Mesenteric fat pad (tissue), 1 donor: ENCODE data around the gene BMP6. TPM values are rescaled to one million over a fixed set of nuclear protein-coding genes. Genes with fewer than 3 reads are reported as not detected.

Source experiments
- DNase-seq: peaks from one replicate; pipeline ENCODE4 v3.0.0-alpha.2; 2020; ENCODE audit warnings: low spot score
- total RNA-seq: library from RNA; stranded (reverse); fragmentation: NEBNext Ultra II Directional; extraction: Animal tissue kit (Norgen Biotek cat#: 25700); gene quantifications from one replicate; pipeline ENCODE4 v1.2.1, GENCODE V29; 2021
- donor health status: DM: yes; HTN: yes; CAD: no.

The BMP6 gene
- total RNA-seq, 1 donor from 2014 or later = 12.7 TPM

DNA sequence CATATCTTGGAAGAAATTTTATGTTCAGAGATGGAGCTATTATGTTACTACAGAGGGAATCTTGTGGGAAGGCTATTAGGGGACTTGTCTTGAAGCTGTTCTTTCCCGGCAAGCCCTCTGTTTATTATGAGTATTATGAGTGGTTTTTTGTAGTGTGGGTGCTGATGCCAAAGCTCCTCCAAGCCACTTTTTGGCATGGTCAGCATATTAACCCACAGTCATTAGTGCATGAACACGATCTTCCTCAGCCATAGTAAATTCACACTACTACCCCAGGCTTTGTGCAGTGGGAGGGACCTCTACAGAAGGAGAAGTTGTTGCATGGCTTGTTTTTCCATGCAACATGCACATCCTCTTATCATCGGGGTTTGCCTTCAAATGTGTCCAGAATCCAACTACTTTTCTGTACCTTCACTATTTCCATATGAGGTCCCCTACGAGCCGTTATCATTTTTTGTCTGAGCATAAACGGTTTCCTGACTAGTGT lies 6.5 kb upstream of the BMP6 start:
- no peak for DNase-seq

DNA sequence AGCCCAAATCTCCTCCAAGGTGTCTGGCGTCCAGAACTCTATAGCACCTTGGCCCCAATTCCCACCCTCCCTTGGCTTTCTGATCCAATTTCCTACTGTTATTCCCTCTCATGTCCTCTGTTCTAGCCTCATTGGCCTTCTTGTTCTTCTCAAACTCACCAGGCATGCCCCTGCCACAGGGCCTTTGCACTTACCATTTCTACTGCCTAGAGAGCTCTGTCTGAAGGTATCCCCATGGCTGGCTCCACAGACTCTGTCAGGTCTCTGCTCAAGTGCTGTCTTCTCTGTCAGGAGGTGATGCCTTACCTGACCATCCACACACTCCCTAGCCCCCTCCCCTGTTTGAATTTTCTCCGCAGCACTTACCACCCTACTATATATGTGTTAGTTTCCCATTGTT lies 5.6 kb upstream of the BMP6 start:
- no peak for DNase-seq

DNA sequence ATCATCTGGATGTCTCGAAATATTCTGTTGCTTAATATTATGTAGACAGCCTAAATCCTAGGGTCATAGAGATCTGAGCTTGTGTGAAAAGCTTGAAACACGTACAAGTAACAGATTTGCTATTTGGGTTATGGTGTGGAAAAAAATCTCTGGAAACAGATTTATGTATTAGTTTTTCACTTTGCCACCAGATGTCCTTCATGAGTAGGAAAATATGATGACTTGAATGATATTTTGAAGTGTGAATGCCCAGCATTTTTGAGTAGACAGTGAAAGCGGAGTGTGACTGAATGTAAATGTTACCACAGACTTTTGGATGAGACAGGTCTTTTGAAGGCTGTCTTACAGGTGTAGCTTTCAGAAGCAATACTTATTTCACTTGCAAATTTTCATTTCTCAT lies 4.2 kb upstream of the BMP6 start:
- no peak for DNase-seq

- DNase-seq = no peak
These were observed 2.9 kb upstream of the BMP6 start for GRCh38 chr6:7723041-7723447.

DNA sequence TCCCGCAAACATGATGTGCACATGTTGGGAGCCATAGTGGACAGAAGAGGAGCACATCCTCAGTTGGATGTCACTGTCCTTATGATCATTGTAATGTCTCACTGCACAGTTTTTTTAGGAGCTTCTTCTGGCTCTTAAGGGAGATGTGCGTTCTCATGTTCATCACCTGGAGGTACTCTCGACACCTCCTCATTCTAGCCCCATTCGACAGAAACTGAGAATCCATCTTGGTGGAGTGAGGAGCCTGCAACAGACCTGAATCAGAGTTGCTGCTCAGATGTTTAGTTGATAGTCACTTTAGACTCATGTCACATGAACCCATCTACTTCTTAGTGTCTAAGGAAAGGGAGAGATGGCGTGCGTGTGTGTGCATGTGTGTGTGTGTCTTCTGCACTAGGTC lies 2.3 kb upstream of the BMP6 start:
- DNase-seq = no peak

GRCh38 chr6:7725412-7725811 lies 487 bp upstream of the BMP6 start:
- DNase-seq = no peak

GRCh38 chr6:7726416-7727085 lies 652 bp downstream of the BMP6 start:
- no peak for DNase-seq

GRCh38 chr6:7727086-7727945 lies 1.4 kb downstream of the BMP6 start:
- no peak for DNase-seq

DNA sequence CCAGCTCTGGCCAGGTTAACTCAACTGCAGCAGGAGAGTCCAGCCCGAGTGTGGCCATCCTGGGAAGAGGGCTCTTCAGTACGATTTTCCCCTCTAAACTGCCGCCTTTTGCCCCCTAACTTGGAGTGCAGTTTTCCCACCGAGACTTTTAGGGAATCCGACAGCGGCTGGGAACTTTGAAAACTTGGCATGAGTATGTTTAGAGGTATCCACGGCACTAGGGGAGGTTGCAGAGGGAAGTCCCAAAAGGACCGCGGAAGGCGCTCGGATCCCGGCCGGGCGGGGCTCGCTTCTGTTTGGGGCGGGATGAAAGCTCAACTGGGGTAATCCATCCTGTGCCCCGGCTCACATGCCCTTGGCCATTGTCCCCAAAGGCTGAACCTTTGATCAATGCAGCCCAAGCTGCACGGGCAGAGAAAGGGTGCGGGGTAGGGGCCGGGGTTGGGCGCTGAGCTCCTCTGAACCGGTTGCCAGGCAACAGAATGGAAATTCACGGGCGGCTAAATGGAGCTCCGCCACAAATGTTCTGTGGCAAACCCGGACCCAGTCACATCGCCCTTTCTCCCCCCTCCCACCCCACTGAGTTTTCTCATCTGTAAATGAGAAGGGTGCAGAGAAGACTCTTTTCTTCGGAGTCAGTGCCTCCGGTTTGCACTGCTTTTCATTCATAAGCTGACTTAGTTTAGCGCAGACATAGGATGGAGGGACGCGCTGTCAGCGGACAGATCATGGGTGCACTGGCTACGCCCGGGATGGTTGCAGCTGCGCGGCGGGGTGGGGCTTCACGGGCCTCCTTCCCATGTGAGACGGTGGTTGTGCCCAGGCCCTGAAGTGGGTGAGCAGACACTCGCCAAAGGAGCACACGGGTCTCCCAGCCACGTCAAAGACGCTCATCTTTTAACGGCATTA lies 2.3 kb downstream of the BMP6 start:
- no peak for DNase-seq

DNA sequence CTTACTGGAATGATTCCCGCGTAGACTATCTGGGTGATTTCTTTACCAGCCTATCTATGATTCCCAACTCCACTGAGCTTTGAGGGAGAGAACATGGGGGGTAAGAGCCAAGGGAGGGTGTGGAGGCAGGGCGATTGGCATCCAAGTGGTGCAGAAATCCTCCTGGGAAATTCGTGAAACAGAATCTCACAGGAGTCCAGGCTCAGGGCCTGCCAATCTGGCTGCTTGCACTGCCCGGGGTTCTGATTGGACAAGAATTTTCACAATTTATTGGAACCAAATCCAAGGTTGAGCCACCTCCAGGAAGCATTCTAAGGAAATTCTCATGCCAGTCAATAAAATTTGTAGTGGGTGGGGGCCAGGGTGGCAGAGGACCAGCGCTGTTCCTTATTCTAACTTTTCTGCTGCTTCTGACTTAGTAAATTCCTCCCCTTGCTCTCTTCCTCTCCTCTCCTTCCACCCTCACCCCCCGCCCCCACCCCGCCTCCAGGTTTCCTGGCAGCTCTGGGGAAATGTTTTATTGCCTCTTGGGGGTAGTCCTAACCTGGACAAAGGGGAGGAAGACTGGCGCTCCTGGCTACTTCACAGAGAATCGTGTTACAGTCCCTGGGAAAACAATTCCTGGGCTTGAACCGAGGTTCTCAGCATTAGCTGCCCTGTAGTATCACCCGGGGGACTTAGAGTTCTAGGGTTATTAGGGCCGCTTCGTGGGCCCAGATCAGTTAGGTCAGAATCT lies 3.1 kb downstream of the BMP6 start:
- no peak for DNase-seq

GRCh38 chr6:7730001-7730783 lies 4.3 kb downstream of the BMP6 start:
- DNase-seq = no peak

DNA sequence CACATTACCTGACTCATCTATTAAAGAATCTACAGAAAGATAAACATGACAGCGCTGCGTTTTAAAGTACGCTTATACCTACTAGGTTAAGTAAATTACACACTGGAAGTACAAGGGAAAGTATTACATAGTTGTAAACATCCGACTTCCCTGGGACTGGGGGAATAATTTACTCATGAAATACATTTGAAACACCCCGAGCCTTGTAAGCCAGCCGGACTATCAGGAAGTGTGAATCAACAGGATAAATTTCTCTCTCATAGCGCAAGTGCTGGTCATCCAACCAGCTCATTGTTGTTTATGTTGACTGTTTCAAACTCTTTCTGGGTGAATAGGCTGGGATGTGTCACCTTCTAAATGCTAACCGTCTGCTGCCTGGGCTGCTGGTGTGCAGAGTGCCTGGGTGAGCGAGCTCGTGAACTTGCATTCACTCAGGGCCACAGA lies 4.9 kb downstream of the BMP6 start:
- DNase-seq = no peak

- no peak for DNase-seq
These were observed 5.4 kb downstream of the BMP6 start for GRCh38 chr6:7731294-7731693.

DNA sequence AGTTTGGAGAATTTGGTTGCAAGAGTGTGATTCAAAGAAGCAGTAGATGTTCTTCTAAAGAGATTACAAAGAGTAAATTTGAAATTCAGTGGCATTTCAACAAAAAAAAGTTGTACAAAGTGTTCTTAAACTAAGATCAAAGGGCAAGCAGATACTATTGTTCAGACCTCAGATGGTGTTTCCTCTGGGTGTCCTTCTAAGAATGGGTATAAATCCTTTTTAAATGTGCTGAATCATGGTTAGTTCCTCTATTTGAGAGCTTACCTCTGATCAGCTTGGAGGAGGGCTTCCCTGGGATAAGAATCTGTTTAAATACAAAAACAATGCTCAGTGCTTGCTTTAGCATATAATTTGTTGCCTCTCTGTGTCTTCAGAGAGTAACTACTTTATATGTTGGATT lies 6.3 kb downstream of the BMP6 start:
- no peak for DNase-seq

GRCh38 chr6:7734707-7735383 lies 8.9 kb downstream of the BMP6 start:
- no peak for DNase-seq

DNA sequence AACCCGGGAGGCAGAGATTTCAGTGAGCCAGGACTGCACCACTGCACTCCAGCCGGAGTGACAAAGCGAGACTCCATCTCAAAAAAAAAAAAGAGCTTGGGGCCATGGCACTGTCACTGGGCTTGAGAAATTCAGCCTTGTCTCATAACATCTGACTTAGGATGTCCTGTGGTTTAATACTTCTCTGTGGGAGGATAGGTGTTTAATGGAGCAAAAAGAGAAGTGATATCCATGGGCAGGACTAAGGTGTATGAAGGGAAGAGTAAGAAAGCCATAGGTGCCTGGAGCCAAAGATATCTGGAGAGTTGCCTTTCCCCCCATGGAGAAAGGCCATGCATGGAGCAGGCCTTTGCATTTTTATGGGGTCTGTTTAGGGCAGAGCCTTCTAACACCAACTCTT lies 11.2 kb downstream of the BMP6 start:
- no peak for DNase-seq

GRCh38 chr6:7737867-7738266 lies 12.0 kb downstream of the BMP6 start:
- DNase-seq = no peak

DNA sequence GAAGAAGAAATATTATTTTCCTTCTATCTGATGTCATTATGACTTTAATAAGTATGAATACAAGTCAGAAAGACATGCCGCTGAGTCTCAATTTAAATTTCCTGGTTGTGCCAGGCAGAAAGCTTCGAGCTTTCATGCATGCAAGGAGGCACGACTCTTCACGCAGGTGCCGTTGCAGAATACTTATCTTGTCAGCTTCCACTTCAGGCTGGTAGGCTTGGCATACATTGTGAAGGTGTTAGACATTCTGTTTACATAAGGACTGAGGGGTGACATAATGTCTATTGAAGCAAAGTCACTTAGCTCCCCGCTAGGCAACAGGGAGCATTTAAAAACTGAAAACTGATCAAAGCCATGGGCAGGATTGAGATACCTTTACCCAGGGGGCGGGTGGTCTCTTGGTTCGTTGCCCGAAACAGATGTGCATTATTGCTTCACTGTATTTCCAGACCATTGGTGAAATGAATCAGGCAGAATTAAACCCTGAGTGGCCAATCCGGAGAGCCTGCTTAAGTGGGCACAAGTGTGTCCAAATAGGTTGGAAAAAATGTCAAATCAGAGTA lies 16.4 kb downstream of the BMP6 start:
- DNase-seq = no peak

DNA sequence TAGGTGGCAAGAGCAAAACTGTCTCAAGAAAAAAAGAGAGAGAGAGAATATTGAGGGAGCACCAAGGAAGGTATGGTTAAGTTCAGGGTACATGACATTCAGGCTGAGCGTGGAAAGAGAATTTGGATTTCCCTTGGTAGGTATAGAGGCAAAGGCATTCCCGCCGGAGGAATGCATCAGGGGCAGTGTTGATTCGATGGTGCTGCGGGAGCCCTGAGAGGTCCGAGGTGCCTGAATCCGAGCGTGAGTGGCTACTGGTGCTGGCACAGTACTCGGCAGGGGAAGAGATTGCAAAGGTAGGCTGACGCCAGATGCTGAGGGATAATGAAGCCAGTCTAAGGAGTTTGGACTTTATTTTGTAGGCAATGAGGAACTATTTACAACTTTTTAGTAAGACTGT lies 20.0 kb downstream of the BMP6 start:
- DNase-seq = no peak
